Motor neuron (in vitro differentiated cells): ENCODE results near the gene CLEC11A. TPM values are rescaled to one million over a fixed set of nuclear protein-coding genes. Genes with fewer than 3 reads are reported as not detected.
"Not testable (repeated sequence)": the region's sequence is repeated elsewhere in the genome, so short reads cannot be mapped to it uniquely, and the experiment has no call there.

Source experiments
- ATAC-seq, 8 experiments: fragments of 200-7000 bp; cut with Tn5 transposase; replicated peaks in 6 of 8; 2 replicates each; pipeline ENCODE4 v1.8.0; 2021; ENCODE audit warnings: mild to moderate bottlenecking in 8 of 8, moderate library complexity in 8 of 8
- H3K27ac ChIP-seq, 2 donors: fragments of 250-450 bp; sonication (Bioruptor Pico); 2 replicates each; pipeline ENCODE4 v1.9.0; 2021; ENCODE audit warnings: antibody characterized with exemption in 2 of 2, mild to moderate bottlenecking in 2 of 2, moderate library complexity in 1 of 2
- H3K4me1 ChIP-seq, 2 donors: fragments of 250-450 bp; sonication (Bioruptor Pico); replicated peaks in 1 of 2; 2 replicates each; pipeline ENCODE4 v1.6.1; 2021; ENCODE audit warnings: antibody characterized with exemption in 2 of 2, mild to moderate bottlenecking in 2 of 2, moderate library complexity in 1 of 2
- H3K4me3 ChIP-seq, 5 donors: fragments of 250-450 bp; sonication (Bioruptor Pico); 2 replicates each; pipeline ENCODE4 v1.9.0; 2021; ENCODE audit warnings: antibody characterized with exemption in 5 of 5, mild to moderate bottlenecking in 5 of 5, moderate library complexity in 4 of 5
- WGBS, 10 experiments: fragments of 450-650 bp; shearing (Covaris generic); methylation state at CpG; one replicate each; pipeline ENCODE4 v1.0.0; 2022; 5-methylcytosine and 5-hydroxymethylcytosine counted together
- in situ Hi-C, 9 experiments: fragments of 400-800 bp; cut with MboI; loops; one replicate each; pipeline ENCODE4 v1.15.0; 2021; ENCODE audit warnings: low sequenced_read_pairs in 9 of 9, low pct_unique_long_range_greater_than_20kb in 2 of 9; ENCODE audit not compliant: unreplicated experiment in 9 of 9
- total RNA-seq, 8 experiments: library from RNA; unstranded; fragments of 300-600 nt; gene quantifications; 2 replicates each; pipeline versions ENCODE4 v1.2.3 to v1.2.4, GENCODE V29; 2022

The CLEC11A gene
- total RNA-seq, 8 experiments from 2014 or later, result 1.8 to 42.0 (median 6.9) TPM

DNA sequence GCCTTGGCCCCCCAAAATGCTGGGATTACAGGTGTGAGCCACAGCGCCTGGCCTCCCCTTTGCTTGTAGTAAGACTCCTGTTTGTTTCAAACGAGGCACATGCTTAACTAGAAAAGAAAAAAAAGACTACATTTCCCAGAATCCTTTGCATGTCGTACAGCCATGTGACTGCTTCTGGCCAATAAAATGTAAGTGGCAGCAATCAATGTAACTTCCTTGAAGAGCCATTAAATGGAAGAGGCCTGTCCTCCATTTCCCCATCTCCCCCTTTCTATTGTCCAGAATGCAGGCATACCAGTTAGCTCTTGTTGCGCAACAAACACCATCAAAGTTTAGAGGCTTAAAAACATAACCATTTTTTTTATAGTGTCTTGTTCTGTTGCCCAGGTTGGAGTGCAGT is 36.7 kb downstream of the CLEC11A start:
- peaks cover 6 to 7% of the 10 kb centered on the region in 2 donors for H3K4me1 ChIP-seq
- in situ Hi-C loops, result no loop called here
- WGBS, 10 experiments, result 27 to 100% (median 68%) methylated on average over 1 to 4 of the region's 4 CpGs; no CpG with 5 or more reads in 4 of the 10 experiments
- H3K4me3 ChIP-seq, result no peak overlapping the region
- no peak overlapping the region for H3K27ac ChIP-seq
- ATAC-seq, result no peak

DNA sequence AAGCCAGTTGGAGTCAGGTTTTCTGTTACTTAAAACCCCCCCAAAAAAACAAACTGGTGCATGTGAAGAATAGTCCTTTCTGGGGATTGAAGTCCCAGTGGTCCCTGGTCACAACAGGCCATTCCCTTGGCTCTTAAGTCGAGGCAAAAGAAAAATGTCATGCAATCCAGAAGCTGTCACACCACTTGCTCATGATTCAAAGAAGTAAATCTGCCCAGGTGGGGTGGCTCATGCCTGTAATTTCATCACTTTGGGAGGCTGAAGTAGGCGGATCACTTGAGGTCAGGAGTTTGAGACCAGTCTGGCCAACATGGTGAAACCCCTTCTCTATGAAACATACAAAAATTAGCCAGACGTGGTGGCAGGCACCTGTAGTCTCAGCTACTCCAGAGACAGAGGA is 38.3 kb downstream of the CLEC11A start:
- 0 to 42% (median 13%) methylated on average over 1 to 3 of the region's 3 CpGs; no CpG with 5 or more reads in 4 of the 10 experiments for WGBS, 10 experiments
- H3K4me3 ChIP-seq, in situ Hi-C loops, ATAC-seq, H3K27ac ChIP-seq, H3K4me1 ChIP-seq: not testable (repeated sequence)

DNA sequence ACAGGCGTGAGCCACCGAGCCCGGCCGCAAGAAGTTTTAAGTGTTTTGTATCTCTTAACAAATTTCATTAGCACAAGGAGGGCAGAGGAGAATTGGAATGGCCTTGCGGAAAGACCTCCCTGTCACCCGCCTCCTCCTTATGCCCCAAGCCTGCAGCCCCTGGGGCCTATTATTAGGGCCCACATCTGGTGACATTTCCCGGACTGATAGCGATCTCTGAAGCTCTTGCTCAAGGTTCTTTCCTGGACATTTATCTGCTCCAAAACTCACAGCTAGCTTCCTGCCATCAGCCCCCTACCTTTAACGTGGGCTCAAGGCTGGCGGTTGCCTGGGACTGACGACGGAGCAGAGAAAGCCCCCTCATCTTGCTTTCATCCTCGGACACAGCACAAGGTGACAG is 40.4 kb downstream of the CLEC11A start:
- H3K27ac ChIP-seq, in situ Hi-C loops, H3K4me3 ChIP-seq, H3K4me1 ChIP-seq, ATAC-seq: not testable (repeated sequence)
- 40 to 60% (median 43%) methylated on average over 1 to 2 of the region's 13 CpGs; no CpG with 5 or more reads in 7 of the 10 experiments for WGBS, 10 experiments

DNA sequence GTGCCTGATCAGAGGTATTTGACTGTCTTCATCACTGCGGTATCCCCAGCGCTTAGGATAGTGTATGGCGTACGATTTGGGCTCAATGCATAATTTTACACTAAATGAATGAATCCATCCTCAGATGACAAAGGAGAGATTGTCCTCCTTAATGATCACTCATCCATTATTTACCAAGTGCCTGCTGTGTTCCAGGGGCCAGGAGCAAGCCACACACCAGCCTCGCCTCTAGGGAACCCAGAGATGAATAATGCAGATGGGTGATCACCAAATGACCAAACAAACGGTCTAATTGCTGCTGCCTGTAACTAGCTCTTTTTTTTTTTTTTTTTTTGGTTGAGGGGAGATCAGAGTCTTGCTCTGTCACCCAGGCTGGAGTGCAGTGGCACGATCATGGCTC is 41.2 kb downstream of the CLEC11A start:
- WGBS, 10 experiments, result 0 to 93% (median 50%) methylated on average over 1 to 5 of the region's 7 CpGs; no CpG with 5 or more reads in 3 of the 10 experiments
- ATAC-seq, result peak in 5 of 8 experiments; percentile 63 to 85 (median 70)
- in situ Hi-C loops, result no loop called here
- Histone ChIP-seq H3K27ac (no peak overlapping the region), H3K4me1 (peaks cover 6 to 7% of the 10 kb centered on the region in 2 donors), H3K4me3 (no peak overlapping the region)

GRCh38 chr19:50766746-50767145 is 43.6 kb downstream of the CLEC11A start:
- in situ Hi-C loops, H3K4me3 ChIP-seq, H3K4me1 ChIP-seq, H3K27ac ChIP-seq, ATAC-seq: not testable (repeated sequence)
- WGBS, 10 experiments, result 17 to 92% (median 66%) methylated on average over 1 to 6 of the region's 12 CpGs; no CpG with 5 or more reads in 6 of the 10 experiments

DNA sequence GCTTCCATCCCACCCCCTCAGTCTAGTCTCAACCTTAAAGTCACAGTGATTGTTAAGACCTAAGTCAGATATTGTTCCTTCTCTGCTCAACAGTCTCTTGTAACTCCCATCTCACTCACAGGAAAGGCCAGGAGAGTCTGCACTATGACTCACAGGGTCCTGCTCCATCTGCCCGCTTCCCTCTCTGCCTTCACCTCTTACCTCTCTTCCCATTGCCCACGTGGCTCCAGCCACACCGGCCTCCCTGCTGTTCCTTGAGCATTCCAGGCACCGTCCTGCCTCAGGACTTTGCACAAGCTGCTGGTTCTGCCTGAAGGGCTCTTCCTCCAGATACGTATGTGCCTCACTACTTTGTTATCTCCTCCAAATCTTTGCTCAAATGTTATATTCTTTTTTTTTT is 44.1 kb downstream of the CLEC11A start:
- 8 to 71% (median 46%) methylated on average over 1 to 3 of the region's 5 CpGs; no CpG with 5 or more reads in 5 of the 10 experiments for WGBS, 10 experiments

GRCh38 chr19:50768277-50768676 is 45.1 kb downstream of the CLEC11A start:
- peaks cover 6 to 7% of the 10 kb centered on the region in 2 donors for H3K4me1 ChIP-seq
- no peak overlapping the region for H3K4me3 ChIP-seq
- no peak for ATAC-seq
- in situ Hi-C loops, result no loop called here
- no peak overlapping the region for H3K27ac ChIP-seq
- 56 to 96% (median 77%) methylated on average over 1 to 5 of the region's 5 CpGs for WGBS, 10 experiments

More for the DNA sequence above, 44.1 kb downstream of the CLEC11A start:
- H3K4me1 ChIP-seq, in situ Hi-C loops, H3K27ac ChIP-seq, H3K4me3 ChIP-seq: not testable (repeated sequence)
- ATAC-seq, result peak in 2 of 8 experiments; percentile 47 to 62

DNA sequence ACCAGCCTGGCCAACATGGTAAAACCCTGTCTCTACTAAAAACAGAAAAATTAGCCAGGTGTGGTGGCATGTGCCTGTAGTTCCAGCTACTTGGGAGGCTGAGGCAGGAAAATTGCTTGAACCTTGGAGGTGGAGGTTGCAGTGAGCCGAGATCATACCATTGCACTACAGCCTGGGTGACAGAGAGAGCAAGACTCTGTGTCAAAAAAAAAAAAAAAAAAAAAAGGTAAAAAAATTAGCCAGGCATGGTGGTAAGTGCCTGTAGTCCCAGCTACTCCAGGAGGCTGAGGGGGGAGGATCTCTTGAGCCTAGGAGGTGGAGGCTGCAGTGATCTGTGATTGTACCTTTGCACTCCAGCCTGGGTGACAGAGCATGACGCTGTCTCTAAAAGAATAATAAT is 47.0 kb downstream of the CLEC11A start, which contains the start of gene GPR32:
GPR32 (plus strand) TSS at position 301 of the 400 bp plus-strand sequence. CDS start 137 bp downstream, outside the sequence.
- 0 to 85% (median 64%) methylated on average over 1 to 2 of the region's 2 CpGs; no CpG with 5 or more reads in 3 of the 10 experiments for WGBS, 10 experiments
- in situ Hi-C loops, H3K27ac ChIP-seq, ATAC-seq, H3K4me3 ChIP-seq, H3K4me1 ChIP-seq: not testable (repeated sequence)

- no peak for ATAC-seq
- WGBS, 10 experiments, result 15 to 100% (median 59%) methylated on average over 1 to 12 of the region's 13 CpGs; no CpG with 5 or more reads in 3 of the 10 experiments
- no peak overlapping the region for H3K27ac ChIP-seq
- in situ Hi-C loops, result no loop called here
- no peaks in the 10 kb centered on the region for H3K4me1 ChIP-seq
- H3K4me3 ChIP-seq, result no peak overlapping the region
Observed at GRCh38 chr19:50770888-50771287, 47.7 kb downstream of the CLEC11A start.

DNA sequence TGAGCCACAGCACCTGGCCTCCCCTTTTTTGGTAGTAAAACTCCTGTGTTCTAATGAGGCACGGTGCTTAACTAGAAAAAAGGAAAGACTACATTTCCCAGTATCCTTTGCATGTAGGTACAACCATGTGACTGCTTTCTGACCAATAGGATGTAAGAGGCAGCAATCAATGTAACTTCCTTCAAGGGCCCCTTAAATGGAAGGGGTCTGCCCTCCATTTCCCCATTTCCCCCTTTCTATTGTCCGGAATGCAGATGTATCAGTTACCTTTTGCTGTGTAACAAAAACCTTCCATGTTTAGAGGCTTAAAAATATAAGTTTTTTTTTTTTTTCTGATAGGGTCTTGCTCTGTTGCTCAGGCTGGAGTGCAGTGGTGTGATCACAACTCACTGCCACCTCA is 49.3 kb downstream of the CLEC11A start:
- 0 to 64% (median 29%) methylated on average over 1 to 2 of the region's 2 CpGs; no CpG with 5 or more reads in 3 of the 10 experiments for WGBS, 10 experiments
- Histone ChIP-seq H3K4me1 (no peaks in the 10 kb centered on the region), H3K4me3 (no peak overlapping the region), H3K27ac (no peak overlapping the region)
- in situ Hi-C loops, result no loop called here
- no peak for ATAC-seq

- H3K4me1 ChIP-seq, H3K4me3 ChIP-seq, ATAC-seq, H3K27ac ChIP-seq, in situ Hi-C loops: not testable (repeated sequence)
- WGBS, 10 experiments, result 37 to 100% (median 63%) methylated on average over 1 to 3 of the region's 3 CpGs; no CpG with 5 or more reads in 4 of the 10 experiments
Observed at GRCh38 chr19:50772912-50773311, 49.7 kb downstream of the CLEC11A start.

- H3K4me1 ChIP-seq, ATAC-seq, H3K4me3 ChIP-seq, in situ Hi-C loops, H3K27ac ChIP-seq: not testable (repeated sequence)
- WGBS, 10 experiments, result 0 to 100% (median 64%) methylated on average over 1 to 5 of the region's 7 CpGs
Observed at GRCh38 chr19:50773454-50773853, 50.3 kb downstream of the CLEC11A start.
